Sigmoid colon (tissue), 3 donors: Measurements from ENCODE around the gene PRKN.

Source experiments
- CTCF ChIP-seq, 4 experiments: fragments of 450-650 bp in 3 of 4; fragments of 200-600 bp in 1 of 4; IDR thresholded peaks; one replicate each; pipeline ENCODE4 v1.5.1; 2016 to 2019; ENCODE audit warnings: antibody characterized with exemption in 4 of 4, mild to moderate bottlenecking in 3 of 4, moderate library complexity in 2 of 4
- POLR2A ChIP-seq, 2 donors: fragments of 450-650 bp; IDR thresholded peaks; one replicate each; pipeline ENCODE4 v1.6.1; 2016; ENCODE audit warnings: antibody characterized with exemption in 2 of 2, mild to moderate bottlenecking in 2 of 2, moderate library complexity in 2 of 2

DNA sequence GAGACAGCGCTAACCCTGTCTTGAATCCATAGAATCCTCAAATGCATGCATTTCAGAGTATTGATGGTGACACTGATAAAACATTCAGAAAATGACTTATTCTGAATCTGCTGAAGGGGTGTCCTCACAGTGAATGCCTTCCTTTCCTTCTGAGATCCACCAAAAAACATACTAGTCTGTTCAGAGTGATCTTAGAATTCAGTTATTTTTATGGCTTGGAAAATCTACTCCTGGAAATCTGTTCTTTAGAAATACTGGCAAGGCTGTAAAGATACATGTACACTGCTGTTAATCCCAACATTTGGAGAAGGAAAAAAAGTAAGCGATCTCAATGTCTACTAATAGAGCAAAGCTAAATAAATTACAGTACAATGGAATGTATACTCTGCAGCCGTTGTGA, 781.1 kb downstream of the PRKN start:
- TF ChIP-seq CTCF (IDR thresholded peaks at IDR 0.05) (no peak), POLR2A (IDR thresholded peaks at IDR 0.05) (no peak)
